ENCODE measurements around the gene NME4.

- TF ChIP-seq REST (tag by site-specific recombination; IDR thresholded peaks at IDR 0.05) (no peak), HOXA7 (CRISPR knock-in tag; IDR thresholded peaks at IDR 0.05; ENCODE audit: borderline replicate concordance) (no peak), CTCF (tag by site-specific recombination; IDR thresholded peaks at IDR 0.05) (no peak), ZNF621 (tag by site-specific recombination; IDR thresholded peaks at IDR 0.05) (no peak), ZBTB49 (tag by site-specific recombination; IDR thresholded peaks at IDR 0.05; ENCODE audit: low read depth) (no peak), PBX3 (CRISPR knock-in tag; IDR thresholded peaks at IDR 0.05) (no peak), GFI1B (tag by site-specific recombination; IDR thresholded peaks at IDR 0.05) (no peak), ZNF510 (tag by site-specific recombination; IDR thresholded peaks at IDR 0.05; ENCODE audit: insufficient replicate concordance) (no peak), MZF1 (tag by site-specific recombination; IDR thresholded peaks at IDR 0.05; ENCODE audit: borderline replicate concordance) (no peak), ZNF747 (tag by site-specific recombination; IDR thresholded peaks at IDR 0.05) (no peak), SCRT1 (tag by site-specific recombination; IDR thresholded peaks at IDR 0.05; ENCODE audit: borderline replicate concordance) (no peak), ZNF214 (tag by site-specific recombination; IDR thresholded peaks at IDR 0.05; ENCODE audit: borderline replicate concordance) (no peak)
- TF ChIP-seq, protein P1, sequence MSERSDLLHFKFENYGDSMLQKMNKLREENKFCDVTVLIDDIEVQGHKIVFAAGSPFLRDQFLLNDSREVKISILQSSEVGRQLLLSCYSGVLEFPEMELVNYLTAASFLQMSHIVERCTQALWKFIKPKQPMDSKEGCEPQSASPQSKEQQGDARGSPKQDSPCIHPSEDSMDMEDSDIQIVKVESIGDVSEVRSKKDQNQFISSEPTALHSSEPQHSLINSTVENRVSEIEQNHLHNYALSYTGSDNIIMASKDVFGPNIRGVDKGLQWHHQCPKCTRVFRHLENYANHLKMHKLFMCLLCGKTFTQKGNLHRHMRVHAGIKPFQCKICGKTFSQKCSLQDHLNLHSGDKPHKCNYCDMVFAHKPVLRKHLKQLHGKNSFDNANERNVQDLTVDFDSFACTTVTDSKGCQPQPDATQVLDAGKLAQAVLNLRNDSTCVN (tag by site-specific recombination; optimal IDR thresholded peaks at IDR 0.05), result no peak
- TF ChIP-seq, protein P2, sequence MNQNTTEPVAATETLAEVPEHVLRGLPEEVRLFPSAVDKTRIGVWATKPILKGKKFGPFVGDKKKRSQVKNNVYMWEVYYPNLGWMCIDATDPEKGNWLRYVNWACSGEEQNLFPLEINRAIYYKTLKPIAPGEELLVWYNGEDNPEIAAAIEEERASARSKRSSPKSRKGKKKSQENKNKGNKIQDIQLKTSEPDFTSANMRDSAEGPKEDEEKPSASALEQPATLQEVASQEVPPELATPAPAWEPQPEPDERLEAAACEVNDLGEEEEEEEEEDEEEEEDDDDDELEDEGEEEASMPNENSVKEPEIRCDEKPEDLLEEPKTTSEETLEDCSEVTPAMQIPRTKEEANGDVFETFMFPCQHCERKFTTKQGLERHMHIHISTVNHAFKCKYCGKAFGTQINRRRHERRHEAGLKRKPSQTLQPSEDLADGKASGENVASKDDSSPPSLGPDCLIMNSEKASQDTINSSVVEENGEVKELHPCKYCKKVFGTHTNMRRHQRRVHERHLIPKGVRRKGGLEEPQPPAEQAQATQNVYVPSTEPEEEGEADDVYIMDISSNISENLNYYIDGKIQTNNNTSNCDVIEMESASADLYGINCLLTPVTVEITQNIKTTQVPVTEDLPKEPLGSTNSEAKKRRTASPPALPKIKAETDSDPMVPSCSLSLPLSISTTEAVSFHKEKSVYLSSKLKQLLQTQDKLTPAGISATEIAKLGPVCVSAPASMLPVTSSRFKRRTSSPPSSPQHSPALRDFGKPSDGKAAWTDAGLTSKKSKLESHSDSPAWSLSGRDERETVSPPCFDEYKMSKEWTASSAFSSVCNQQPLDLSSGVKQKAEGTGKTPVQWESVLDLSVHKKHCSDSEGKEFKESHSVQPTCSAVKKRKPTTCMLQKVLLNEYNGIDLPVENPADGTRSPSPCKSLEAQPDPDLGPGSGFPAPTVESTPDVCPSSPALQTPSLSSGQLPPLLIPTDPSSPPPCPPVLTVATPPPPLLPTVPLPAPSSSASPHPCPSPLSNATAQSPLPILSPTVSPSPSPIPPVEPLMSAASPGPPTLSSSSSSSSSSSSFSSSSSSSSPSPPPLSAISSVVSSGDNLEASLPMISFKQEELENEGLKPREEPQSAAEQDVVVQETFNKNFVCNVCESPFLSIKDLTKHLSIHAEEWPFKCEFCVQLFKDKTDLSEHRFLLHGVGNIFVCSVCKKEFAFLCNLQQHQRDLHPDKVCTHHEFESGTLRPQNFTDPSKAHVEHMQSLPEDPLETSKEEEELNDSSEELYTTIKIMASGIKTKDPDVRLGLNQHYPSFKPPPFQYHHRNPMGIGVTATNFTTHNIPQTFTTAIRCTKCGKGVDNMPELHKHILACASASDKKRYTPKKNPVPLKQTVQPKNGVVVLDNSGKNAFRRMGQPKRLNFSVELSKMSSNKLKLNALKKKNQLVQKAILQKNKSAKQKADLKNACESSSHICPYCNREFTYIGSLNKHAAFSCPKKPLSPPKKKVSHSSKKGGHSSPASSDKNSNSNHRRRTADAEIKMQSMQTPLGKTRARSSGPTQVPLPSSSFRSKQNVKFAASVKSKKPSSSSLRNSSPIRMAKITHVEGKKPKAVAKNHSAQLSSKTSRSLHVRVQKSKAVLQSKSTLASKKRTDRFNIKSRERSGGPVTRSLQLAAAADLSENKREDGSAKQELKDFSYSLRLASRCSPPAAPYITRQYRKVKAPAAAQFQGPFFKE (tag by site-specific recombination; IDR thresholded peaks at IDR 0.05; ENCODE audit: borderline replicate concordance), result no peak
Observed at GRCh38 chr16:379183-379960, 17.6 kb upstream of the NME4 start.
